ENCODE results near the gene GGACT.

GRCh38 chr13:100620792-100621191, 32.2 kb upstream of the GGACT start:
- TF ChIP-seq CTCF (conservative IDR thresholded peaks at IDR 0.05; ENCODE audit: low read depth in 2 of 2) (no peak), EZH2phosphoT487 (IDR thresholded peaks at IDR 0.05; ENCODE audit: unreplicated experiment) (no peak), REST (IDR thresholded peaks at IDR 0.05; ENCODE audit: unreplicated experiment) (no peak), EZH2 (IDR thresholded peaks at IDR 0.05; ENCODE audit: low read depth, unreplicated experiment) (no peak), STAT1 (IDR thresholded peaks at IDR 0.05; ENCODE audit: unreplicated experiment) (no peak), POLR2AphosphoS5 (IDR thresholded peaks at IDR 0.05; ENCODE audit: low read depth) (no peak), CREB1 (CRISPR knock-in tag; IDR thresholded peaks at IDR 0.05; ENCODE audit: low read depth) (no peak), ZNF114 (CRISPR knock-in tag; IDR thresholded peaks at IDR 0.05) (no peak), ETS1 (IDR thresholded peaks at IDR 0.05) (no peak), JUNB (IDR thresholded peaks at IDR 0.05; ENCODE audit: unreplicated experiment) (no peak), ZNF331 (CRISPR knock-in tag; IDR thresholded peaks at IDR 0.05; ENCODE audit: low read depth) (no peak), ZNF462 (CRISPR knock-in tag; IDR thresholded peaks at IDR 0.05) (no peak), NANOG (IDR thresholded peaks at IDR 0.05; ENCODE audit: borderline replicate concordance) (no peak)

Measured in GM23338 (cell line).